GM21381 (cell line): ENCODE data around the gene ARSB.
"Not testable (repeated sequence)": the region's sequence is repeated elsewhere in the genome, so short reads cannot be mapped to it uniquely, and the experiment has no call there.

Experiments used
- ATAC-seq: cut with Tn5 transposase; IDR thresholded peaks from one replicate; pipeline ENCODE4 v1.9.1; 2021; ENCODE audit warnings: mild to moderate bottlenecking, moderate library complexity; ENCODE audit not compliant: unreplicated experiment

Gene ARSB

DNA sequence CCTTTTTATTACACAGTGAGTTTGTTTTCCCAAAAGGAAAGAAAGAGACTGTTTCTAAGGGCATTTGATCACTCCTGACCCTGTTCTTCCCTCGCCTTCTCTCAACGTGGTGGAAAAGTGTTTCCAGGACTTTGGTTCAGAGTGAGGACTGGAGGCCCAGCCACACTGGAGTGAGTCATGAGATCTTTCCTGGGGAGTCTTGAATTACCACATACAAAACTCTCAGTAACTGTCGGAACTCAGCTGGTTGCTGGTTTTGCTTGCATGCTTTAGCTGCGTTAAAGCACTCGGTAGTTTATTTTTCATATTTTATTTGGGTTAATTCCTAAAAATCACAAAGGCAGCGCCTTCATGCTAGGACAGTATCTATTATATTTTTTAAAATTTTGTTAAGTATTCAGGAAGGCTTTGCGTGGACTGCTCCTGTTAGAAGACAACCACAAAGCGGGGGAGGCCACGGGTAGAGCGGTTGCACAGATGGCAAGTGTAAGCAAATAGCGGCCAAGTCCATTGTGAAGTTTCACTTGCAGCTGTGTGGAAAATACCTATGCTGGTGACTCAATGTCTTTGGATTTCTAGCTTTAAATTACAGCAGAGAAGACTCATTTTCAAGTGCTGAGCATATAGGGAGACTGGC lies 77.7 kb downstream of the ARSB start:
- no peak for ATAC-seq

DNA sequence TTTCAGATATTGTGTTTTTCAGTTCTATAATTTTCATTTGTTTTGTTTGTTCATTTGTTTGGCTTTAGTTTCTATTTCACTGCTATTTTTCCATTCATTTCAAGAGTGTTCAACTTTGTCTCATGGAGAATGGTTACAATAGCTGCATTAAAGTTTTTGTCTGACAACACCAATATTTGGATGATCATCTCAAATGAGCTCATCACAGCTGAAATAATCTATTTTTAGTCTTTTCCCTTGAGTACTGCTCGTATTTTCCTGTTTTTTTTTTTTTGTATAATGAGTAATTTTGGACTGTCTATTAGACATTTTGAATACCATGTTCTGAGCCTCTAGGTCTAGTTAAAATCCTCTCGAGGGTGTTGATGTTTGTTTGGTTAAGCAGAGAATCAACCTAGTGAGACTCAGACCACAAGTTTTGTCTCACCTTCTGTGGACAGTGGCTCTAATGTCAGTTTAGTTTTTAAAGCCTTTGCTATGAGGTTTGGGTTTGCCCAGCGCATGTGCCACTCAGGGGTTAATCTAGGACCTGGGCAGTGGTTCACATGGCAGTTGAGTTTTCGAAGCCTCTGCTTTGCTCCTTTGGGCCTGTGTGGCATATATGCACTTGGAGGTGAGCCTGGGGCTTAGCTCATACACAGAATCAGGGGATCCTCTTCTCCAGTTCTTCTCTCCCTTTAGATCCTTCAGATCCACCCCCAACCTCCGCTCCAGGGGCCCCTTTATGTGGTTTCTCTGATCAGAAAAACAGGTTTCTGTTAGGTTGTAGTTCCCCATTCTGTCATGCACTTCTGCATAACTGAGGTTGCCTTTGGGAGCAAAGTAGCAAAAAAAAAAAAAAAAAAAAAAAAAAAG lies 79.8 kb downstream of the ARSB start:
- ATAC-seq: peak; percentile 57

DNA sequence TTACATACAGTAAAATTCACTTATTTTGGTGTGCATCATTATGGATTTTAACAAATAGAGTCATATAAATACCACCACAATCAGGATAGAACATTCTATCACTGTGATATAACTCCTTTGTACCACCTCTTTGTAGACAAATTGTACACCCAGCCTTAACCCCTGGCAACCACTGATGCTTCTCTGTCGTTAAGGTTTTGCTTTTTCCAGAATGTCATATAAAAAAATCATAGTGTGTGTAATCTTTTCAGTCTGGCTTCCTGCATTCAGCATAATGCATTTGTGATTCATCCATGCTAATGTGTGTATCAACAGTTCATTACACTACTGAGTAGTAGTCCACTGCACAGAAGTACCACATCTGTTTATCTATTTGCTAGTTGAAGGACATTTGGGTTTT lies 81.2 kb downstream of the ARSB start:
- no peak for ATAC-seq

DNA sequence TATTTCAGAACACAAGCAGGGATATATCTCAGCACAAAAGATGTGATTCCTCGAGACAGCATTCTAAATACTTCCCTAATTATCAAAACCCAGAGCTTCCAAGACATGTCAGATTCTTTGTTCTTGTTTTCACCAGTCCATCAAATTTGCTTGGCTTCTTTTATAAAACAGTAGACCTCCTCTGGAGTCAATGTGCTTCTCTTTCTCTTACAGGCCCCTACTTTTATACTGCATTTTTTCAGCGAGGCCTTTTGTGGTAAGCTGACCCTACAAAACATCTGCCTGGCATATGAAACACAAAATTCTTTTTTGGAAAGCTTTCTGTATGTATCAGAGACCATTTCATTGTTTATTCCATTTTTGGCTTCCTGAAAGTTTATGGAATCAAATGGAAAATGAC lies 81.8 kb downstream of the ARSB start:
- no peak for ATAC-seq

DNA sequence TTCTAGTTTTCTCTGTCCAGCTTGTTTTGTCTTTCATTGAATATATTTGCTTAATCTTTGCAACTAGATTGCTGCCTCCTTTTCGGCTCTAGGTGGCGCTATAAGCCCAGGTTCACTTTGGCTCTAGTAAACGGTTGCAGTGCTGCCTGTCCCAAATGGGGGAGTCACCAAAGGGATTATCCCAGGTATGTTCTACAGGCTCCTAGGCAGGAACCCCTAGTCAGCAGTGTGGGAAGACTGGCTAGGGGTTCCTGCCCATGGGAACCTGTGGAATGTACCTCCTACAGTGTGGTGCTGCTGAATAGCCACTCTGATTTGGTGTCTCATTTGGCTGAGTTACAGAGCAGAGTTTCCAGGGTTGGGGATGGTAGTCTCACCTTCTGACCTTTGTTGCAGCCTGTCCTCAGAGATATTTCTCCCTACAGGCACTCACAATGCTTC lies 85.2 kb downstream of the ARSB start:
- ATAC-seq: no peak

DNA sequence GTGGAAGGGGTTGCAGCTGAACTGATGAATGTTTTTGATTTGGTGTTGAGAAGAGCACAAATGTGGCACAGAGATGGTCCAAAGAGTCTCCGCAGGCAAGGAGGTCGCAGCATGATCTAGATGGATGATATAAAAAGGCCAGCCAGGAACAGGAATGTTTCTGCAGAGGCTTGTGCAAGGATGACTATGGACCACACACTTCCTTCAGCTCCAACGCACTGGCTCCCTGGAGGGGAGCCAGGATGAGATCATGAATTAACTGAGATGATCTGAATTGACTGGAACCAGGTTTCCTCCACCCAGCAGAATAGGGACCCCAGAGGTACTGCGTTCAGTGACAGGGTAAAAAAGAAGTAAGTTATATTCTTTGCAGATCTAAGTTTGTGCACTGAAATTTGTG lies 89.0 kb downstream of the ARSB start:
- ATAC-seq: no peak

DNA sequence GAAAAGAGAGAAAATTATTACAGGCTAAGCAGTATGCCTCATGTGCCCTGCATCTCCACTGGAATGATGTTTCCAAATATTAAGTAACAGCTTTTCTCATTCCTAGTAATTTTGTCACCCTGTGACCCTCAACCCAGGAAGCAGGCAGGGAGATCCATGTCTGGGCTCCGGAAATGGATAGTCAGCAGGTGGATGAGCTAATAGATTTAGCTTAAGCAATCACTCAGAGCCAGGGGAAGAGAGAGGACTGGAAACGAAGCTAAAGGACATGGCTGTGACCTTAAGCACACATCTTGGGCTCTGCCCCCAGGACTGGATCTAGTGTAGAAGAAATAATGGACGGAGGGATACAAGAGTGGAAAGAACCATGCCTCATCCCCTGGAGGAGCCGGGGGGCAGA lies 89.5 kb downstream of the ARSB start:
- ATAC-seq: no peak

DNA sequence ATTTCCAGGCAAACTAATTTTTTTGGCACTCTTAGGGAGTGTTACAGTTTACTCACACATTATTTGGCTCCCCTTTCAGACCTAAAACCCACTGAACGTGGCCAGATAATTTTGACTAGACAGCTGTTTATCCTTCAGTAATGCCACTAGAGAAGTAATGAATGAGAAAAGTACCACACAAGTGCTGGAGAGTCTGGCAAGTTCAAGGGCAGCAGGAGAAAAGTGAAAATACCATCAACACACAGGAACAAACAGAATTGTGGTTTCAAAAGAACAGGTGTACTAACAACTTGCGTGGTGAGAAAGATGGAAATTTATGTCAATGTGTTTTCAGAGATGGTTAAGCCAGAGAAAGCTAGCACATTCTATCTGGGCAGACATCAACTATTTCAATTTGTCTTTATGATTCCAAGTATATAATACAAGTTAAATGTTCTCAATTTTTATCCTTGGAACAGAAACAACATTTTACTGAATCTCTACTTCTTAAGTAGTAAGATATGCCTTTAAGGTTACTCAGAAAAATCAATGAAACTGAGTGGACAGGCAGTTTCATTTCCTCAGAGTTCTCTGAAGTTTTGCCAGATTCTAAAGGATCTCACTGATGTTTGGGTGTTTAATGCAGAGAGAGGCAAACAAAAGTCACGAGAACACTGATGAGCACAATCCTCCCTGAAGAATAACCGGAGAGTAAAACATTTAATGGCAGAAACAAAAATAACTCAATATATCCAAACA lies 91.0 kb downstream of the ARSB start:
- ATAC-seq: no peak

DNA sequence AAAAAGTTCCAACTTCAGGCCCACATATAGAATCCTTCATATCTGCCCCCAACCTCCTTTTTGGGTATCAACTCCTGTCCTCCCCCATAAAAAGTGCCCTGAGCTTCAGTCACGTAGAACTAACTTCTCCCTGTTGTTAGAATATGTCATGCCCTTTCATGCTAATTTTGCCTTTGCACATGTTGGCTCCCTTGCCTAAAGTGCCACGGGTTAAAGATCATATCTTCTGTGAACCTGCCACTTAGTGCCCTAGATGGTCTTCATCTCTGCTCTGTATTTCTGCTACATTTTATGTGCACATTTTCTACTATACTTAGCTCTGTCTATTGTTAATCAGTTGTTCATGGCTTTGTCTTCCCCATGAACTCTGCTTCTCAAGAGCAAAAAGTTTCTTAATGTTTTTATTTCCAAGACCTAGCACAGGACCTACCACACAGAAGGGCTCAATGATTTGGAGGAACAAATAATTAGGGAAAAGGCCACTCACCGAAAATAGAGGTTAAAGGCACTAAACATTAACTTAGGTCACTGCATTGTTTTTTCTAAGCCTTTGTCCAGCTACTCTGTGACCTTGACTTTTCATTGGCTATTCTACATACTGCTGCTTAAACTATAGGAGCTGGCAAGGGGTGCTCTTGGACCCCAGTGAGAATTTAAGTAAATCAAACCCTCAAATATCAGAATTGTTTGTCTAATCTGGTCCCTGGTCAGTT lies 94.3 kb downstream of the ARSB start:
- no peak for ATAC-seq

DNA sequence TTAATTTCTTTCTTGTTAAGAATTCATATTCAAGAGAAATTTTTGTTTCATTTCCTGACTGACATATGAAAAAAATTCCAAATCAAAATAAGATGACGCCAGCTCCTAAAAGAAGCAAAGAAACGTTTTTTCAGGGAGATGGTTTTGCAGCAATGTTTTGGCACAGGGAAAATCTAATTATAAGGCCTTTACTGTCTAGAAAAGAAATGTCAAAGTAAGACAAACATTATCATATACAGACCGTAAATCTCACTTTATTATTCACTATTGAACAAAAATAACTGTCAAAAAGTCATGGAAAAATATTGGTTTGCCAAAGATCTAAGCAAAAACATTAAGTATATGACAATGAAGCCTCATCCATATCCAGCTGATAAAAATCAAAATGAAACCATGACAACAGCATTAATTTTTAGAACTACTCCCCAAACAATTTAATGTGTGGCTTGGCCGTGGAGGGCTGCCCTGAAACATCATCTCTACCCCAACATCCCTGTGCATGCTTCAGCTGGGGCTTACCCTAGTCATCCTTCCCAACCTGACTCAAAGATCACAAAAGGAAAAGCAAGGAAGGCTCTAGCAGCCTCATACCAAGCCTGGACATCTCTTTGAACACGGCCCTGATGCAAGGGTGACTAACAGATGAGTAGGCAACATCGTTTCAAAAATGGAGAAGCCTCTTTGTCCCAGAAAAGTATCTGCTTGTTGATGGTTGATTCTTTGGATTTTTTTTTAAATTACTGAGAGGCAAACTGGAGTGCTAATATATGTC lies 95.6 kb downstream of the ARSB start:
- no peak for ATAC-seq

DNA sequence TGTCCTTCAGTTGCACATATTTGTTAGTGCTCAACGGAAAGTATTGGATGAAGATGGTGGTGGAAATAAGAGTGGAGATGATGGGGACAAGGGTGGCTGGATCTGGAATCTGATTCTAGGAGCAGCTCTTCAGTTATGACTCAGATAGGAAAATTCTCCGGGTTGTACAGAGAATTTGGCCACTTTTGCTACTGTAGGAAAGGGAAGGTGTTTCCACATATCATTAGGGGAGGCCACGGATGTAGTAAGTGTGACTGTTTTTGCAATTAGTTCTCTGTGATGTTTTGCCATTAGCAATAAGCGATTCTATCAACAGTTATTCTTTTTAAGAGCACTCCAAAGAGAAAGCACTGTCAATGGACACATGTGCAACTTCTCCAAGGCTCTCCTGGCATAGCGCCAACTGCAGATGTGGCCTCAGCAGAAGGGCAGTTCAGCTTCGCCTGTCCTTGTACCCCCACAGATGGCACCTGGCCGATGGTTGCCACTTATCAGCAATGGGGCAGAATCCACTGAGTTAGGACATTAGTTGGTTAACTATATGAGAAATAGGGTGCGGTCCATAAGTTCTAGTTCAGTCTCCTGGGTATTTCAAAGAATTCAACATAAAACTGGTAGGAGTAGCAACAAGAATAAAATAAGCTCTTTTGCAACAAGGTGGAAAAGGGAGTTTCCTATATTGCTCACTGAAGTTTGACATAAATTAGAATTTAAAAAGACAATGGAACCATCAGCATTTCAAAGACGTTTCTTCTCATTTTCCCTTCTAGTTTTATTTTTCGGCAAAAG lies 96.3 kb downstream of the ARSB start:
- no peak for ATAC-seq

DNA sequence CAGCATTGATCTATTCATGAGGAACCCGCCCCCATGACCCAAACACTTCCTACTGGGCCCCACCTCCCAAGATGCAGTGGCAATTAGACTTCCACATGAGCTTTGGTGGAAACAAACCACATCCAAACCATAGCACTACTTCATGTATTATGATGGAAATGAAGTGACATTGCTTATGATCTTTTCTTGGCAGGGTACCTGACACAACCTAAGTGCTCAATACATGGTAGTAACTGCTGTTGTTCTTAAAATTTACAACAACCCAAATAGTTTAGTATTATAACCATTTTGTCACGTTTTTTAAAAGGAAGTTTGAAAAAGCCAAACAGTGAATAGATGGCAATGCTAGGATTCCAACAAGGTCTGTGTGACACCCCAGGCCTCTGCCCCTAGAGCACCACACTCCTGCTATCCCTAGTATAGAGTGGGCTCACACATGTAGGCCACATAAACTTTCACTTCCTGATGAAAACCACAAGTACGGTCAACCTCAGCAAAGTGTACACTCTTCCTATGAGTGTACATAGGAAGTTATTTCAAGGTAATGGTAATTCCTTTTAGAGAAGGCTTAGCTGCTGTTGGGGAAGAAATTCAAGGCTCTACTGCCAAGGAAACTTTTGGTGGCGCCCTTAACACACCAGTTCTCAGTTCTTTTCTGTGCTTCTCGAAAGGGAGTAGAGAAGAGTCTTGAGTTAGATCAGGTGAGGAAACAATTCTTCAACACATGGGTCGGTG lies 97.6 kb downstream of the ARSB start:
- ATAC-seq: peak; percentile 97

DNA sequence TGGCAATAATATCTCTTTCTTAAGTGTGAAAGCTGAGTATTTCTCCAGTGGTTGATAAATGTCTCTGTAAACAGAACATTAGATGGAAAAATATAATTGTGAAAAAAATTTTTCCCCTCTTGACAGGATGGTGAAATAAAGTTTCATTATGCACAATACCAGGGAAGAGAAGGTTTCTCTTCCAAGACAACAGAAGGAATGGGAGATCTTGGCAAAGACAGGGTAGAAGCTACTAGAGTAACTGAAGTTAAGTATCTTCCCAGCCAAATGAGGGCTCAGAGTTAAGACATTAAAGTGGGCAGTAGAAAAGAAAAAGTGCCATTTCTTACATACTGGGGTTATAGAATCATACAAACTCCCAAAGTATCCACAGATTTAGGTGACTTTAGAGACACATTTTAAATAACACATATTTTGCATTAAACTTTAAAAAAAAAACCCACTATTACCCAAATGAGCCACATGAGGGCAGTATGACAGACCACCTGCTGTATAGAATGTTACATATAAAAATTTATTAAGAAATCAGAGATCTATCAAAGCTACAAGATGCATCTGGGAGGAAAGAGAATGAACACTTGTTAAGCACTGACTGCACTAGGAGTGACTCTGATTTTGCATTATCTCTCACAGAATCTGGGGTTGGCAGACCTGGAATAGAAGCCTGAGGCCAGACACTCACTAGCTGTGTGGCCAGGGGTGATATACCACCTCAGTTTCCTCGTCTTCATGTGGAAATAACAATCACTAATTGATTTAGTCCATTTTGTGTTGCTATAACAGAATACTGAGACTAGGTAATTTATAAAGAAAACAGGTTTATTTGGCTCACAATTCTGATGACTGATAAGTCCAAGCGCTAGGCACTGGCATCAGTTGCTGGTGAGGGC lies 98.5 kb downstream of the ARSB start:
- ATAC-seq: no peak

DNA sequence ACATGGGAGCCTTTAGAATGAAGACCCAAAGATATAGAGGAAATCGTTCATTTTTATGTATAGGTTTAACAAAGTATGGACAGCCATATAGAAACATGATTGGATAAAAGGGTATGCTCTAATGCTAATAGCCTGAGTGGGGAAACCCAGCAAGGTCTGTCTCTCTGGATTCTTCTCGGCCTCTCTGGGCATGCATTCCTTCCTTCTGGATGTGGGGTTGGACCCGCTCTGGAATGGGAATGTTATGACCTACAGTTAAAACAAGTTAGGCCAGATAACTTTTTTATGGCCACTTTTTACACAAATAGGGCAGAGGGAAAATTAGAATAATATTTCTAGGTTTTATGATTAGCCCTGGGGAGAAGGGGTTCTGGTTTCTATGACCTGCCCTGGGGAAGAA lies 103.2 kb downstream of the ARSB start:
- ATAC-seq: no peak

DNA sequence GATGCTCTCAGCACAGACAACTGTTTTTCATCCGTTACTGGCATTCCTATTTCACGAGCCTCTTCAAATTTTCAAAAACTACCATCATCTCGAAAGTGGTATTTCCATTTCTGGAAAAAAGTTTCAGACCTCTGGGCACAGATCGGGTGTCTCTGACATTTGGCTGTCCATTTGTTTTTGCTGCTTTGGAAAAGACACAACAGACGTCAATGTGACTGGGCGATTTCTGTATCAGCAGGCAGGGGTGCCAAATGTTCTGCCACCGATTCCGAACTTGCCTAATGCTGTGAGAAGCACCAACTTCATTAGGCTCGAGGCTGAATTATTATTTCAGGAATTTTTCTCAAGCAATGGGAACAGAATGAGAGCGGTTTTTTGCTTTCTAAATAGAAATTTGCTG lies 105.6 kb downstream of the ARSB start:
- ATAC-seq: no peak

DNA sequence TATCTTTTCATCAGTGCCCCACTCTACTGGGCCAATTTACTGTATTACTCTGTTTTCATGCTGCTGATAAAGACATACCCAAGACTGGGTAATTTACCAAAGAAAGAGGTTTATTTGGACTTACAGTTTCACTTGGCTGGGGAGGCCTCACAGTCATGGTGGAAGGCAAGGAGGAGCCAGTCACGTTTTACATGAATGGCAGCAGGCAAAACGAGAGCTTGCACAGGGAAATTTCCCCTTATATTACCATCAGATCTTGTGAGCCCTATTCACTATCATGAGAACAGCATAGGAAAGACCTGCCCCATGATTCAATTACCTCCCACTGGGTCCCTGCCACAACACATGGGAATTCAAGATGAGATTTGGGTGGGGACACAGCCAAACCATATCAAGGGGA lies 119.0 kb downstream of the ARSB start:
- not testable (repeated sequence) for ATAC-seq

DNA sequence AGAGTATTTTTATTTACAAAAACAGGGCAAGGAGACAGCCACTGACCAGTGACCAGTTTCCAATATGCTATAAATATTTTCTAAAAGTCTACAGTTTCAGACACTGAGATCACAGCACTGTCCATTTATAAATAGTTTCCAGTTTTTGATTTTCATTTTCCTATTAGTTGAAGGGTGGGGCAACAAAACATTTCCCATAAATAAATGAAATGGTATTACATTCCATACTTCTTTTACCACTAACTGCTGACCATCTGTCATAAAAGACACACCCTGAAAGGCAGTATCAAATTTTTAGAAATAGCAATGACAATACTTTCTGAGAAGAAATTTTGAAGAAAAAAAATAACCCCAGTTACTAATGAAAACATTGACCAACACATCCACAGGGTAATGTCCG lies 126.7 kb downstream of the ARSB start:
- no peak for ATAC-seq

DNA sequence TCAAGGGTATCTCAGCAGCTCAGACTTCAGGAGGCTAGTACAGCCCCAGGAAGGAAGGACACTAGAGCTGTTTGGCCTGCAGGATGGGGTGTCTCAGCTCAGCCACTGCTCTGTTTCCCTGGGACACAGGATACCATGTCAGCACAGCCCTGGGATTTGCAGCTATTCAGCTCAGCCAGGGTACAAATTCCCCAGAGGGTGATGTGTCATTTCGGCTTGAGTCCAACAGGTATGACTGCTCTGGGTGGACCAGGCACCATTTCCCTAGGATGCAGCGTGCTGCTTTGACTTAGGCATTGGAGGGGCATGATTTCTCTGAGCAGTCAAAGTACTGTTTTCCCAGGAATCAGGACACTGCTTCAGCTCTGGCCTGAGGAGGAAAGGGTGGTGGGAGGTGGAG lies 130.1 kb downstream of the ARSB start:
- ATAC-seq: no peak
